ENCODE measurements around the gene PADI3.

GRCh38 chr1:17330856-17331255 lies 82.0 kb downstream of the PADI3 start:
- TF ChIP-seq SP1 (IDR thresholded peaks at IDR 0.05; ENCODE audit: low read depth, low read length) (no peak), USF2 (IDR thresholded peaks at IDR 0.05; ENCODE audit: low read length) (no peak), CHD7 (IDR thresholded peaks at IDR 0.05; ENCODE audit: insufficient replicate concordance, low read length) (no peak), EGR1 (IDR thresholded peaks at IDR 0.05; ENCODE audit: borderline replicate concordance, low read depth, low read length) (no peak), CTCF (IDR thresholded peaks at IDR 0.05; ENCODE audit: control extremely low read depth in 1 of 3, insufficient read depth in 1 of 3, low read depth in 1 of 3, low read length in 3 of 3) (no peak), SIX5 (IDR thresholded peaks at IDR 0.05; ENCODE audit: low read depth, low read length) (no peak), TEAD4 (IDR thresholded peaks at IDR 0.05; ENCODE audit: low read depth, low read length) (no peak), JUND (IDR thresholded peaks at IDR 0.05; ENCODE audit: low read length) (no peak)

Data from H1 (cell line).